SW480 (cell line): Measurements from ENCODE around the gene MACROH2A2.

Source experiments
- DNase-seq: peaks from one replicate; pipeline ENCODE4 v3.0.0-alpha.2; 2016; ENCODE audit warnings: low spot score

MACROH2A2 gene

DNA sequence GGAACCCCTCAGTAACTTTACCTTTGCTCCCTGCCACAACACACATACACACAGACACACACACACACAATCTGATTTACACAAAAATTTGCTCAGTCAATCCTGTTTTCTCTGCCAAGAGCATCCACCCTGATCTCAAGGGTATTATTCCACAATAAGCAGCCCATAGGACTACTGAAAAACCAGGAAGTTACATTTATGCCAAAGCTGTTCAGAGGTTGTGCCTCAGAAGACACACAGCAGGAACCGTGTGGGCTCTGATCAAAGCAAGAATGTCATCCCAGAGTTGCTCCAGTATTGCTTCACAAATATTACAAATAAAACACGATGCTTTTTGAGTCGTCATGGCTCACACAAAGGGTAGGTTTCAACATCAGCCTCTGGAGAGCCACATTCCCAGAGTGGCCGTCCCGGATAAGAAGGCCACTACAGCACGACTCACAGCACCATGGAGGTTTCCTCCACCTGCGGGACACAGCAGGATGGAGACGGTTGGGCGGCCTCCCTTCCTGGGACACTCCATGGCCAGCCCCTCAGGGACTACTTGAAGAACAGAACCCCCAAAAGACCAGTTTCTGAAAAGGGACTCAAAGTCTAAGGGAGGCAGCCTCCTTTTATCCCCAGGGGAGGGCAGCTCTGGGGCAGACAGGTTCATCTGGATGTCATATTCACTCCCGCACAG lies 78.4 kb downstream of the MACROH2A2 start:
- peak; percentile 65 for DNase-seq

DNA sequence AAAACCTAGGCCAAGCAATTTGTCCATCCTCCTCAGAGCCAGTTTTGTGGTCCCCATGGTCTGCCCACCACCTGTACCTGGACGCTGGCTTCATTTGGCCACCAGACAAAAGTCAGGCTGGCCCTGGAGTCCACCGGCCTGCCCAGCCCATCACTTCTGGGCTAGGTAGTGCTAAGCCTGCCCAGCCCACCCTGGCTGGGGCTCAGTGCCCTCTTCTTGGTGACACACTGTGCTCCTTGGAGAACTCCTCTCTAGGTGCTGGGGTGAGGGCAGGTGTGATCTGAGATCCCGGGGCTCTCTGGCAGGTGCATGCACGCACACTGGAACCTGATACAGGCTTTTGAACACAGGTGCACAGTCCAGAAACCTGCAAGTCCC lies 78.9 kb downstream of the MACROH2A2 start:
- no peak for DNase-seq

DNA sequence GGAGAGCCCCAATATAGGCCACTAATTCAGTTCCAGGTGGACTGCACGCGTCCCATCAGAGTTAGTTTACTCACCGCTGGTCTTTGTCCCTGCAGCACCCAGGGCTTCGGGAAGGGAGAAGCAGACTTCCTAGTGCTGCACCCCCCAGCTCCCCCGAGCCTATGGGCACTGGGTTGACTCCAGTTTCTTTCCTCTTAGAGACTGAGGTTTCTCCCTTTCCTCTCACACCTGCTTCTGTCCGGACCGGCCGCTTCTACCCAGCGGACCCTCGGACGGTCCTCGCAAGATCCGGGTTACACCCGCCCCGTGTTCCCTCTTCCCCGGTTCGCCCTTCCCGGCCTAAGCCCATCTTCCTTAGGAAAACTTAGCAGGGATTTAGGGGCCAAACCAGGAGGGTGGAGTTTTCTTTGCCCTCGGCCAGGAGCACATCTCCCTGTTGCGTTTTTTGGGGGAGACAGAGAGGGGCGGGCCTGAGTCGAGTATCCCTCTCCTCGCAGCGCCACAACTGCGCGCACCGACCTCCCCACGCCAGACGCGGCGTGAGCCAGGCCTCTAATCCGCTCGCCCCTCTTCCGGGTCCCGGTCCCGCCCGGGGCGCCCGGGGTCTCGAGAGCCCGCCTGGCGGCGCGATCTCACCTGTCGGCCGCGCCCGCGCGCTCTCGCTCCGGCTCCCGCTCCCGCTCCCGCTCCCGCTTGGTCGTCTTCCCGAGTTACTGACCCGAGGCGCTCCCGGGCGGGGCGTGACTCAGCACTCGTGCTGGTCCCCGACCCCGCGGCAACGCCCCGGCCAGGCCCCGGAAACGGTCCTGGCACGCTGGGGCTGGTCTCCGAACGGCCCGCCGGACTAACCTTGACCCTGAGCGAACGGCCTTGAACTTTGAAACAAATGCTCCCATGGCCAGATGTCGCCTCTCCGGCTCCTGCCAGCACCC lies 79.7 kb downstream of the MACROH2A2 start, which contains the start of gene AIFM2:
Gene AIFM2 (minus strand): TSS at position 728 of the 932 bp plus-strand sequence. CDS start 8,741 bp downstream, outside the sequence.
- peak; percentile 71 for DNase-seq

DNA sequence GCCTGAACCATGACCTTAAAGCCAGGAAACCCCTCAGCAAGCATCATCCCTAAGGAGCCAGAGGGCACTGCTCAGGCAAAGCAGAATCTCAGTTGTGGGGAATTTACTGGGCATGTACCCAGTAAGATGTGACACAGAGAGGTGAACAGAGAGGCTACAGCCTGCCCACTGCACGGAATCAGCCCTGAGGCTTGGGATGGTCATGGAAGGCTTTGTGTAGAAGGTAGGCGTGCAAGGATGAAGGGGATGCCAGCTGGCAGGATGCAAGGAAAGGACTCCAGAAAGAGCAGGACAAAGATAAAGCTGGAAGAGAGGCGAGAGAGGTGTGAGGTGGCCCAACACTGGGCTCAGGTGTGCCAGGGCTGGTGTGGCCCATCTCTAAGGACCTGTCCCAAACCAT lies 82.4 kb downstream of the MACROH2A2 start:
- no peak for DNase-seq

DNA sequence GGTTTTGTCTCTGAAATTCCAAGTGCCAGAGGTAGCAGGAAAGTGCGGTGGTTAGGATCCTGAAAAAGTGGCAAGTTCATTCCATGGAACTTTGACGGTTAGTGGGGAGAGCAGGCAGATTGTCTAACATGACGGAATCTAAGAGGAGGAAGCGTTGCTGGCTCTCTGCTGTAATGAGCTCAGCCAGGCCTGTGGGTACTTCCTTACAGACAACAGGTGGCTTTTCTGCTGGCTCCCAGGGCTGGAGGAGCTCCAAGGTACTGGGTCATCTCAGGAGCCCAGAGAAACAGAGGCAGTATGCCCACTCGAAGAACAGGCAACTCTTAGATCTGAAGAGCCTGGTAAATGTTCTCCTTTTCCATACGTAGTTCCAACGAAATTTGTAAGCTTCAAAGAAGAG lies 83.0 kb downstream of the MACROH2A2 start:
- DNase-seq = no peak

DNA sequence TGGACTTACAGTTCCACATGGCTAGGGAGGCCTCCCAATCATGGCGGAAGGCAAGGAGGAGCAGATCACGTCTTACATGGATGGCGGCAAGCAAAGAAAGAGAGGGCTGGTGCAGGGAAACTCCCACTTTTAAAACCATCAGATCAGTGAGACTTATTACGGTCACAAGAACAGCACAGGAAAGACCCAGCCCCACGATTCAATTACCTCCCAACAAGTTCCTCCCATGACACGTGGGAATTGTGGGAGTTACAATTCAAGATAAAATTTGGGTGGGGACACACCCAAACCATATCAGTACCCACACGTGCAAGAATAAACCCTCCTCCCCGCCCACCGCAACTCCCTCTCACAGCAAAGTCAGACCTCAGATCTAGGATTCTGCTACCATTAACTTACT lies 84.5 kb downstream of the MACROH2A2 start:
- no peak for DNase-seq

DNA sequence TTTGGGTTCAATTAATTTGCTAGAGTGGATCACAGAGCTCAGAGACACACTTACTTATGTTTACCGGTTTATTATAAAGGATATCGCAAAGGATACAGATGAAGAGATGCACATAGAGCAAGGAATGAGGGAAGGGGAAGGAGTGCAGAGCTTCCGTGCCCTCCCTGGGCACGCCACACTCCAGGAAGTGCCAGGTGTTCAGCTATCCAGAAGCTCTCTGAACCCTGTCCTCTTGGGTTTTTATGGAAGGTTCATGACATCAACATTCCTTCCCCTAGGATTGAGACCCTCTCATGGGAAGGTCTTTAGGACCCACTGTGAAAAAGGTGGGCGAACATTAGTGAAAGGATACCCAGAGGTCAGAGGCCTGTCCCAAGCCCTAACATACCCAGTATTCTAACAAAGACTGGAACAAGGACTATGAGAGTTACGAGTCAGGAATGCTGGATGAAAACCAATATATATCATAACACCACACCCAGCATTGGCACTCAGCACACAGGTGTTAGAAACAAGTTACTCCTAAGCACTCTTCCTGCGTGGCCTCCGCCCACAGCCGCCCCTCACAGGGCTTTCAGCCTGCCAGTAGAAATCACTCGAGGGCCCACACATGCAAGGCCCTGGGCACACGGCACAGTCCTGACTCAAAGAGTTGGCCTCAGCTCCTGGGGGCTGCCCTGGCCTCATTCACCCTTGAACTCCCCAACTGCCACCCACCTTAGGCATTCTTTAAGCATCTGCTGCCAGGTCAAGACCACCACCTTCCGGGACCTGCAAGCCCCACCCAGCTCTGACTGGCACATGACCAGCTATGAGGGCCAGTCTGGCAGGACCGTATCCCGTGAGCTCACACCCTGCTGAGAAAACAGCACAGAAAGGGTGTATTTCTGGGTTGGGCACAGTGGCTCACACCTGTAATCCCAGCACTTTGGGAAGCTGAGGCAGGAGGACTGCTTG lies 85.6 kb downstream of the MACROH2A2 start:
- no peak for DNase-seq

DNA sequence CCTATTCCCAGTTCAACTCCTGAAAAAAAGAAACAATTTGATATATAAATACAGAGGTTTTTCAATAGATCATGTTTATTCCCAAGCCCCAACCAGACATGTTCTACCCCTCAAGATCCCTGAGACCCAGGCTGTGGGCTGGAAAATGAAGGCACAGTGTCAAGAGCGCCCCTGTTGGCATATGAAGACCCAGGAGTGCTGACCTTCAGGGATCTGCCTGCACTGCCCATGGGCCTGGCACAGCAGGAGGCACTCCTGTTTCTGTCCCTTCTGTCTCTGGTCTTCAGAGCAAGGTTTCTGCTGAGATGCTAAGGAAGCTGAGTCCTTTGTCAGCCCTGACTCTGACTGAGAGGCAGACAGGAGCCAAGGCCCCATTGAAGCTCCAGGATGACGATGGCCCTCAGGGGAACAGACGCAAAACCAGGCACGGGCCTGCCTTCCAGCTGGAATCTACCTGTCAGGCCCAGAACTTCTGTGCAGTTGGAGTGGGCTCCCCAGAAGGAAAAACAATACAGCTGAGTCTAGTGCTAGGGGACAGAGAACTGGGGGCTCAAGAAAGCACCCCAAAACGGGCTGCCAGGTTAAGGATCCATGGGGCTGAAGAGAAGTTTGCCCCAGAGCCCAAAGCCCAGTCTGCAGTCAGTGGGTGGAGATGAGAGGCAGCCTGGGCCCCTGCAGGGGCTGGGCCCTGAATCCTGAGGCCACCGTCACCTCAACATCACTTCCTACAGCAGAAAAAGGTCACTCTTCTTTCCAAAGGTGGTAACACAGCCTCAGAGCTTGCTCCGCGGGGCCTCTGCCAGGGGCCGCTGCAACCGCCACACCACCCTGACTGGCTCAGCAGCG lies 86.7 kb downstream of the MACROH2A2 start:
- DNase-seq = no peak

DNA sequence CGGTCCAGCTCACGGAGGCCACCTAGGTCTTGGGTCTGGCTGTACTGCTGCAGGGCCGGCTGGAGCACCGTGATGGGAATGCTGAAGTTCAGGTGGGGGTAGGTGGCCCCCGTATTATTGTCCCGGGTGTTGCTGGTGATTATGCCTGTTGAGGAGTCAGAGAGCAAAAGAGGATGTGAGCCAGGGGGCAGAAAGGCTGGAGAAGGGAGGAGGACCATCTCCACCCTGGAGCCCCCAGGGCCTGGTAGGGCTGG lies 87.3 kb downstream of the MACROH2A2 start:
- DNase-seq = no peak

DNA sequence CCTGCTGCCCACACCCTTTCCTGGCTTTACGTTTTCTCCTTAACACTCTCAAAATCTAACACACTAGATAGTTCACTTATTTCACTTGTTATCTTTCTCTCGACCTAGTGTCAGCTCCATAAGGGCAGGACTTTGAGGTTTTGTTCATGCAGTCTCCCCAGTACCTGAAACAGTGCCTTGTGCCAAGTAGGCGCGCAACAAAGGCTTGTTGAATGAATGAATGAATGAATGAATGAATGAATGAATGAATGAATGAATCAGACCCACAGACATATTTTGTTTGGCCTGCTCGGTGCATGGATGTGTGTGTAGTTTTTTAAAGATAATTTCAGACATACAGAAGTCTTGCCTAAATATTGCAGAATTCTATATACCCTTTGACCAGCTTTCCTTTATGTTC lies 87.7 kb downstream of the MACROH2A2 start:
- DNase-seq = no peak

DNA sequence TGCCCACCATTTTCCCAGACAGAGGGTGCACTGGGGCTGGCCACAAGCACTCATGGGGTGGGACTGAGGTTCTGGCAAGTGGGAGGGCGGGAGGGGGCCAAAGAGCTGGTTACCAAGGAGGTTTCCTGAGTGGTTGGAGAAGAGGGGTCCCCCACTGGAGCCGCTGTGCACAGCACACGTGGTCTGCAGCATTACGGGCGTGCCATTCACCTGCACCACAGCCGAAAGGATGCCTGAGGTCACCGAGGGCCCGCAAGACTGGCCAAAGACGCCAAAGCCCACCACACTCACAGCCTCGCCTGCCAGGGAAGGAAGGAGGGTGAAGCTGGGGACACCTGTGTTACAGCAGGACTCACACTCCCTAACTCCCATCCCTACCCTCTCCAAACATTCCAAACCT lies 89.9 kb downstream of the MACROH2A2 start:
- DNase-seq = no peak

DNA sequence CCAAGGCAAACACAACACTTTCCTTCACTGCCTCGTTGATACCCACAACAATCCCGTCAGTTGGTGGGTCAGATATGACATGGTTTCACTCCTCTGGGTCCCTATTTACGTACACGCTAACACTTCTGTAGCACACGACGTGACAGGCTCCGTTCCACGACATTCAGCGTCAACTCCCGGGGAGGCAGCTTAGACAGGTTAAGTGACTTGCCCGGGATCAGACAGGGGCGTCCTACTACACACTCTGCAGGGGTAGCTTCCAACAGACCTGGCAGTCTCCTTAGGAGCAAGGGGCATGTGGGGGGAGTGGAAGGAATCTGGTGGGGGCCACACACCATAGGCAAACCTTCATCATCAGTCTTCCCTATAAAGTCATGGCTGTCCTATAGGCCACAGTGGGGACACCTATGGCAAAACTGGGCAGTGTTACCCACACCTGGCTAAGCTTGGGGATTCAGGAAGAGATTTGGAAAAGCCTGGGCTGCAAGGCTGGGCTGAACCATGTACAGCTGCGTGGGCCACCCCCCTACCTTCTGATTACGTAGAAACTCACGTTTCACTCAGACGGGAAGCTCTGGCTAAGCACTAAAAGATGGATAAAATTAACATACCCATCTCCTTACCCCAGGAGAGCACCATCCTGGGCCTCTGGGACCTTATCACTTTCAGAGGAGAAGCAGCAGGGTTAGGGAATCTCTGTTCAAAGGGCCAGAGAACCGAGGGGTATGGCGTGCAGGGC lies 91.9 kb downstream of the MACROH2A2 start:
- no peak for DNase-seq

DNA sequence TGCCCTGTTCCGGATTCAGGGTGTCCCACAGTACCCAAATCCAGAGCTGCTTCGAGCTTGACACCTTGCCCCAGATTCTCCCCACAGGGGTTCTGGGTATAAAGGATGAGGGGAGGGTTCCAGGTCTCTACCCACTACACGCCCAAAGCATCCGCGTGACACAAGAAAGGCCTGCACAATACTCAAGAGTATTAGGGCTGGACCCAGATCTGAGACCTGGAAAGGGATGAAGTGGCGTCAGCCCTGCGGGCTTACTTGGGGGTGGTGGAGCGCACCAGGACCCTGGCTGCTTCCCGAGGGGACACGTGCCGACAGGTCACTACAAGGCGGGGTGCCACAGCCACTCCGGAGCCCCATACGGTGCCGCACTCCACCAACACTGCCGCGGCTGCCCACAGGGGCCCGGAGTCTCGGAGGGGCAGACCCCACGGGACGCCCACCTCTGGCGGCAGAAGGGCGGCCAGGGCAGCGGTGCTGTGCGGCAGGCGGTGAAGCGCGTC lies 92.6 kb downstream of the MACROH2A2 start:
- DNase-seq = no peak

DNA sequence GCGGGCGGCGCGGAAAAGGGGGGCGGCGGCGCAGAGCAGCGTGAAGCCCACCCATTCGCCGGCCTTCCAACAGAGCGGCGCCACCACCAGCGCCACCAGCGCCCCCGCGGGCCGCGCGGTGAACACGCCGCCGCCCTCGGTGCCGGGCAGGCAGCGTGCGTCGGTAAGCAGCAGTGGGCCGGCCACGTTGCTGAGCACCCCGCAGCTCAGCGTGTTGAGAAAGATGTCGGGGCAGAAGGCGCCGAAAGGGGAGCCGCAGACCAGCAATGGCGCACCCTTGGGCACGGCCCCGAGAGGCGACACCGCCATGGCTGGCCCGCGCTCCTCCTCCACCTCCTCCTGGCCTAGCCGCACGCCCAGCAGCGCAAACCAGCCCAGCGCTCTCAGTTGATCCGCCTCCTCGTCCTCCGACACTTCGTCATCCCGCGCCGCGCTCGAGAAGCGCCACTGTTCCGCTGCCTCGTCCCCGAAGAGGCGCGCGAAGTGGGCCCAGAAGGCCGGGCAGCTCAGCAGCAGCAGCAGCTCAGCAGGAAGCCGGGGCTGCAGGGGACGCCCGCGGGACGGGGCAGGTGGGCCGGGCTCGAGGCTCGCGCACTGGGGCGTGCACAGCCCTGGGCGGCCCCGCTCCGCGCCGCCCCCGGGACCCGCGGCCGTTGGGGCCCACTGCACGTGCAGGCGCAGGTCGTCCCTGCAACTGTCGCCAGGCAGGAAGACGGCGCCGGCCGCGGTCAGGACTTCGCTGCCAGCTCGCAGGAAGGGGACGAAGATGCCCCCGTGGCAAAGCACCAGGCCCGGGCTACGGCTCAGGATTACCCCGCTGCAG lies 93.2 kb downstream of the MACROH2A2 start:
- peak; percentile 56 for DNase-seq

DNA sequence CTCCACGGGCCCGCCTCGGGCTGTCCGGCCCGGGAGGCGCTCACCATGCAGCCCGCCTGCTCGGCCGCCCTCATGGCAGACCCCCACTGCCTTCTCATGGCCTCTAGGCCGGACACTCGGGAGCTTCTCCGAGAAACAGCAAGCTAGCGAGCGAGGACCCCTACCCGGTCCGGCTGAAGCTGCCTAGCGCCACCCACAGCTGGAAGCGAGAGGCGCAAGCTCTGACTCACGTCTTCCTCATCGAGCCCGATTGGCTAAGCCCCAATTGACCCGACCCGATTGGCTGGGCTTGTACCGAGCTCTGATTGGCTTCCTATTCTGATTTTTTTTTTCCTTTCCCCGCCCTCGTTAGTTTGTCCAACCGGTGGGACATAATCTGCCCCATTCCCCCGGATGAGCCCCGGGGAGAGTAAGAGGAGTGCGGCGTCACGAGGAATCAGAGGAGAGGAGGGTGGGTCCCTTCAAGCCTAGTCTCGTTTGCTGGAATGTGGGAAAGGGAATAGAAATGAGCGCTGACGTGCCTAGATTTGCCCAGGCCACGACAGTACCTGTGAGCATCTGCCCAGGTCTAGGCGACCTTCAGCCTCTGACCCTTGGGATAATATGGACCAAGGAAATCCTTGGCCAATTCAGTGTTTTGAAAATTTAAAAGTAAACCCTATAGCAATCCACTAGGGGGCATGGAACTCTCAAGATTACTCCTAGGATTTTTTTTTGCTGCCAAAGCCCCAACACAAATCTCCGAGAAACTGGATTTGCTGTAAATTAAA lies 94.0 kb downstream of the MACROH2A2 start, which contains the start of gene TYSND1:
Gene TYSND1 (minus strand): TSS at position 212 of the 770 bp plus-strand sequence. CDS start 114 bp downstream, at position 98.
- peak; percentile 98 for DNase-seq

DNA sequence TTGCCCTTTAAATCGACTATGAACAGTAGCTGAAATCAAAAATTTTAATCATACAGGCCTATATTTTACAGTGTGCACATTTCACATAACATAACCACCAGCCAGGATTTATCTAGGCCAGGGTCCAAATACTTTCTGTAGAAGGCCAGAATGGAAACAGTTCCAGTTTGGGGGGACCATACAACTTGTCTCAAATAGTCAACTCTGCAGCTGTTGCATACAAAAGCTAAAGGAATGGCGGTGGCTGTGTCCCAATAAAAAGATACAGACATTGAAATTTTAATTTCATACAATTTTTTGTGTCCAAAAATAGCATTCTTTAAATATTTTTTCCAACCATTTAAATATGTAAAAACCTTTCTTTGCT lies 94.6 kb downstream of the MACROH2A2 start:
- DNase-seq = no peak

DNA sequence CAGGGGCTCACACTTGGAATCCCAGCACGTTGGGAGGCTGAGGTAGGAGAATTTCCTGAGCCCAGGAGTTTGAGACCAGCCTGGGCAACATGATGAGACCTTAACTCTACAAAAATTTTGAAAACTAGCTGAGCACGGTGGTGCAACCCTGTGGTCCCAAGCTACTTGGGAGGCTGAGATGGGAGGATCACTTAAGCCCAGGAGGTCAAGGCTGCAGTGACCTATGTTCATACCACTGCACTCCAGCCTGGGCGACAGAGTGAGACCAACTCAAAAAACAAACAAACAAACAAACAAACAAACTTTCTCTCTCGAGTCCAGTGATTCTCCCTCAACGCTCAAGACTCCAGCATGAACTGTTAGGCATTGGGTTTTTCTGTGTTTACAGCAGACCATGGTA lies 95.9 kb downstream of the MACROH2A2 start:
- no peak for DNase-seq

DNA sequence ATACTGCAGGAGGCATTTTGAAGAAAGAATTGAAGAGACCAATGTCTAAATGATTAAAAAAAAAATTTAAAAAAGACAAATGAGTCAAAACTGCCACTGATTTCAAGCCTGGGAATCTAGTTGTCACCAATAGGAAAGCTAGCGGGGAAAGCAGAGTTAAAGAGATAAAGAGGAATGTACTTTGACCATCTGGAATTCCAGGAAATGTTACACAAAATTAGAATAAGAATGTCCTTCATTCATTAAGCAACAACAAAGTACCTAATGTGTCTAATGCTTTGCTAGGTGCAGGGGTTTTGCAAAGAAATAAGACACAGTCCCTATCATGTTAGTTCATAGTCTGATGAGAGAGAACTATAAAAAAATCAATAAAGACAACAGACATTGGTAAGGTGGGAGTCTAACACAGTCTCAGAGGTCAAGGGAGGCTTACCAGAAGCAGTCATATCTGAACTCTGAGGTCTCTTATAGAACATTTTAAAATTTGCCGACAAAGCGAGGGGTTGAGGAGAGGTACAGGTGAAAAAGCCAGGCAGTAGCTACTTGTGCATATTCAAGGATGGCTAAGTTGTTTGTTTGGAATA lies 102.7 kb downstream of the MACROH2A2 start:
- no peak for DNase-seq
